Mesothelial cell of epicardium (in vitro differentiated cells): ENCODE results near the gene DDX18. TPM values are rescaled to one million over a fixed set of nuclear protein-coding genes. Genes with fewer than 3 reads are reported as not detected.

Source experiments
- DNase-seq, 2 experiments: peaks; one replicate each; pipeline ENCODE4 v3.0.0; 2021; ENCODE audit warnings: low spot score in 2 of 2; ENCODE audit not compliant: unreplicated experiment in 2 of 2
- H3K27ac Mint-ChIP-seq: 2 replicates; pipeline ENCODE4 v1.8.0; 2021; ENCODE audit warnings: mixed read lengths
- H3K27me3 Mint-ChIP-seq: 2 replicates; pipeline ENCODE4 v1.8.0; 2021; ENCODE audit warnings: low read depth, mixed read lengths
- H3K36me3 Mint-ChIP-seq: 2 replicates; pipeline ENCODE4 v1.8.0; 2021; ENCODE audit warnings: mixed read lengths
- H3K4me1 Mint-ChIP-seq: 2 replicates; pipeline ENCODE4 v1.8.0; 2021; ENCODE audit warnings: mixed read lengths
- H3K4me3 Mint-ChIP-seq: 2 replicates; pipeline ENCODE4 v1.8.0; 2021; ENCODE audit warnings: mild to moderate bottlenecking, moderate library complexity, mixed read lengths
- H3K9me3 Mint-ChIP-seq: 2 replicates; pipeline ENCODE4 v1.8.0; 2021; ENCODE audit warnings: mixed read lengths
- total RNA-seq: library from RNA; stranded (reverse); gene quantifications from 3 replicates; pipeline ENCODE4 v1.2.1, GENCODE V29; 2021
- TF ChIP-seq, protein P1 (sequence below): fragments of 200-600 bp; sonication (generic); IDR thresholded peaks from one replicate; pipeline ENCODE4 v1.5.0; 2021; ENCODE audit warnings: antibody characterized with exemption; ENCODE audit not compliant: unreplicated experiment

Gene DDX18
- total RNA-seq, 1 donor from 2014 or later: 64.4 TPM

DNA sequence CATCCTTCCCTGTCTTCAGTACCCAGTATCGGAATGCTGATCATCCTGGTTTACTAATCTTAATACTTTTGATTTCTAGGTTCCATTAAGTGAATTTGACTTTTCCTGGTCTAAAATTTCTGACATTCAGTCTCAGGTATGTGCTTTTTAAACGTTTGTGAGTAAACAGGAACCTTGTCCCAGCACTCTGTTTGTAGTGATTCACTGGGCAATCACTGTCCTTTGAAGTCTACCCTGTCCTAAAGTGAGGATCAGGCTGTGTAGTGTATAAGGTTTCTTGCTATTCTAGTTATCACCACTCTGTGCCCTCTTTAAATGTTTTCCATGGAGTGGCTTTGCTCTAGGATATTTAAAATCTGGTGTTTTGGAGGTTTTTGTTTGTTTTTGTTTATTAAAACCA, 14.4 kb downstream of the DDX18 start:
- no peak overlapping the region for H3K27ac Mint-ChIP-seq
- H3K27me3 Mint-ChIP-seq: no peaks in the 10 kb centered on the region
- H3K36me3 Mint-ChIP-seq: peaks cover 59% of the 10 kb centered on the region
- H3K4me3 Mint-ChIP-seq: no peak overlapping the region
- H3K4me1 Mint-ChIP-seq: no peaks in the 10 kb centered on the region
- DNase-seq: no peak
- TF ChIP-seq, protein P1, sequence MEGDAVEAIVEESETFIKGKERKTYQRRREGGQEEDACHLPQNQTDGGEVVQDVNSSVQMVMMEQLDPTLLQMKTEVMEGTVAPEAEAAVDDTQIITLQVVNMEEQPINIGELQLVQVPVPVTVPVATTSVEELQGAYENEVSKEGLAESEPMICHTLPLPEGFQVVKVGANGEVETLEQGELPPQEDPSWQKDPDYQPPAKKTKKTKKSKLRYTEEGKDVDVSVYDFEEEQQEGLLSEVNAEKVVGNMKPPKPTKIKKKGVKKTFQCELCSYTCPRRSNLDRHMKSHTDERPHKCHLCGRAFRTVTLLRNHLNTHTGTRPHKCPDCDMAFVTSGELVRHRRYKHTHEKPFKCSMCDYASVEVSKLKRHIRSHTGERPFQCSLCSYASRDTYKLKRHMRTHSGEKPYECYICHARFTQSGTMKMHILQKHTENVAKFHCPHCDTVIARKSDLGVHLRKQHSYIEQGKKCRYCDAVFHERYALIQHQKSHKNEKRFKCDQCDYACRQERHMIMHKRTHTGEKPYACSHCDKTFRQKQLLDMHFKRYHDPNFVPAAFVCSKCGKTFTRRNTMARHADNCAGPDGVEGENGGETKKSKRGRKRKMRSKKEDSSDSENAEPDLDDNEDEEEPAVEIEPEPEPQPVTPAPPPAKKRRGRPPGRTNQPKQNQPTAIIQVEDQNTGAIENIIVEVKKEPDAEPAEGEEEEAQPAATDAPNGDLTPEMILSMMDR: no peak
- H3K9me3 Mint-ChIP-seq: no peaks in the 10 kb centered on the region

DNA sequence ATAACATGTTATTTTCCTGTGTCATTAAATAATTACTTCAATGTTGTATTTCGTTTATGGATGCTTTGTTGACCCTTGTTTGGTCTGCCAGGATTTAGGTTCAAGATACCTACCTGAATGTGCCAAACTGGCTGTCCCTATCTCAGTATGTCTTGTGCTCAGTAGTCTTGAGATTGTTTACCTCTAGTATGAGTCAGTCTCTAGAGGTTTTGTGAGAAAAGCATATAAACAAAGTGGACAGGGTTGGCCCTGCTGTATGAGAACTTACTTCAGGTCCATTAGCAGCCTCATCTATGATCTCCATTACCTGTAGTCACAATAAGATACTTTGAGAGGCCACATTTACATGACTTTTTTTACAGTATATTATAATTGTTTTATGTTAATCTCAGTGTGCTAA, 17.8 kb downstream of the DDX18 start:
- H3K4me1 Mint-ChIP-seq: peaks cover 2% of the 10 kb centered on the region
- DNase-seq: no peak
- H3K36me3 Mint-ChIP-seq: peaks cover 40% of the 10 kb centered on the region
- no peak overlapping the region for H3K4me3 Mint-ChIP-seq
- peaks cover 5% of the 10 kb centered on the region for H3K27me3 Mint-ChIP-seq
- no peak overlapping the region for H3K27ac Mint-ChIP-seq
- TF ChIP-seq, protein P1: no peak
- no peaks in the 10 kb centered on the region for H3K9me3 Mint-ChIP-seq

DNA sequence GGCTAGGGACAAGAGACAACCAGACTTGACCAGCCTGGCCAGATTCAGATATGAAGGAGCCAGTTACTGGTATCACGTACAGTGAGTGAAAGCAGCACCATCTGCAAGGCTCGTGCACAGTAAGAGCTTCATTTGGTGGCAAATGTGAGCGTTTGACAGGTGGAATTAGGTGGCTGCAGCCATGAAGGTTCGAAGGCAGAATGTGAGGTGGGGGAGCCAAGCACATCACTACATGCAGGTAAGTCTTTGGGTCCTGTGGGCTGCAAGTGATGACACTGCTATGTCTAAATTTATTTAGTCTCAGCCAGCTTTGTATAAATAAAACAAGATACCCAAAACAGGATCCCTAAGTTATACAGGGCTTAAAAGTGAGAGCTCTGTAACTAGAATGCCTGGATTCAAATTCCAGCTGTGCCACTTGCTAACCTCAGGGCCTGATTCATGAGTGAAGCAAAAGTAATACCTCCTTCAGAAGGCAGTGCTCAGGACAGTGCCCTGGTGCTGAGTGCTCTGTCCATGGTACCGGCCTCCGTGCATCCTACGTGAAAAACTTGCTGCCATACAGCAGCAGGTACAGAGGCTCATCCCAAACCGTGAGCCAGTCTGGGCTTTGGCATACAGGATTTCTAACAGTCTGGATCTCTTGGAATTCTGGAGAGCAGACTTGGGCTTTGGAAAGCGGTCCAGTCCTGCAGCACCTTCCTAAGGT, 18.6 kb downstream of the DDX18 start:
- DNase-seq: peak in 1 of 2 experiments; percentile 54
- Mint-ChIP-seq H3K4me1 (peaks cover 2% of the 10 kb centered on the region), H3K36me3 (peaks cover 33% of the 10 kb centered on the region), H3K27me3 (peaks cover 5% of the 10 kb centered on the region), H3K4me3 (no peak overlapping the region), H3K9me3 (no peaks in the 10 kb centered on the region), H3K27ac (no peak overlapping the region)
- TF ChIP-seq, protein P1: no peak

DNA sequence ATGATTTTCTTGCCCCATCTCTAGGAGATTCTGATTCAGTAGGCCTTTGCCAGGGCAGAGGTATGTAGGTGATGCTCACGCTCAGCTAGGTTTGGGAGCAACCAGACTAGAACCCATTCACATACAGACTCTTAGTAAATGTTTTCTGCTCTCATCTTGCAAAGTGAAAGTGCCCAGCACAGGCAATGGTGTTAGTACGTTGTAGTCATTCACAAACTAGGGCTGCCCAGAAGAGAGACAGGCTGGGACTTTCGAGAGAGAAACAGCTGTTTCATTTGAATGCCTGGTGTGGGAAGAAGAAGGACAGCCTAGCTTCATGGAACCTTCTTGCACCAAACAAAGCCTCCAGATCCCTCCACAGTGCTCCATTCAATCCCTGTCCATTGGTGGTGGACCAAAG, 19.4 kb downstream of the DDX18 start:
- Mint-ChIP-seq H3K4me3 (no peak overlapping the region), H3K9me3 (no peaks in the 10 kb centered on the region), H3K36me3 (peaks cover 25% of the 10 kb centered on the region), H3K27ac (no peak overlapping the region), H3K4me1 (peaks cover 2% of the 10 kb centered on the region), H3K27me3 (peaks cover 5% of the 10 kb centered on the region)
- TF ChIP-seq, protein P1: no peak
- DNase-seq: no peak

DNA sequence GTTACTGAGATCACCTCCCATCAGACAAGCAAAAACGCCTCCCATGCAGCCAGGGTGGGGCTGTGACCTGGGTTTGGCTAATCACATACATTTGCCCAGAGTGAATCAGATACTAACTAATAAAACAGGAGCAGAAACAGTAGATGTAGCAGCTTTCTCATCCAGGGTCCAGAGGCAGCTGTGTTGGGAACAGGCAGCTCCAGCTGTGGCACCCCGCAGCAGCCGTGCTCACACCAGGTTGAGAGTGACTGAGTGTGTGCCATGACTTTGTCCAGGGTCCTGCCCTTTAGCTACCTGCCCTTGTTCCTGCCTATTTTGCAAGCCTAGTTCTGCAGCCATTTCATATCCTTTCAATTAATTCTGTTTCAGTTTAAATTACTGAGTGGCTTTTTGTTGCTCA, 20.5 kb downstream of the DDX18 start:
- no peak overlapping the region for H3K27ac Mint-ChIP-seq
- TF ChIP-seq, protein P1: no peak
- peaks cover 14% of the 10 kb centered on the region for H3K36me3 Mint-ChIP-seq
- no peak overlapping the region for H3K4me3 Mint-ChIP-seq
- peaks cover 5% of the 10 kb centered on the region for H3K27me3 Mint-ChIP-seq
- H3K9me3 Mint-ChIP-seq: no peaks in the 10 kb centered on the region
- peaks cover 2% of the 10 kb centered on the region for H3K4me1 Mint-ChIP-seq
- no peak for DNase-seq
